ENCODE data around the gene SLC26A8.
"Not testable (repeated sequence)": the region's sequence is repeated elsewhere in the genome, so short reads cannot be mapped to it uniquely, and the experiment has no call there.

Gene SLC26A8

GRCh38 chr6:36052097-36052496 lies 27.7 kb upstream of the SLC26A8 start:
- DNase-seq (ENCODE audit: low read depth, low spot score): no peak

- no peak for DNase-seq (ENCODE audit: low read depth, low spot score)
Observed at GRCh38 chr6:36050947-36051710, 26.7 kb upstream of the SLC26A8 start.

- no peak for DNase-seq (ENCODE audit: low read depth, low spot score)
Observed at GRCh38 chr6:36050305-36050704, 25.9 kb upstream of the SLC26A8 start.

GRCh38 chr6:36049582-36049981 lies 25.1 kb upstream of the SLC26A8 start:
- no peak for DNase-seq (ENCODE audit: low read depth, low spot score)

GRCh38 chr6:36042618-36043260 lies 18.3 kb upstream of the SLC26A8 start:
- no peak for DNase-seq (ENCODE audit: low read depth, low spot score)

- DNase-seq (ENCODE audit: low read depth, low spot score): no peak
Observed at GRCh38 chr6:36040958-36041357, 16.5 kb upstream of the SLC26A8 start.

GRCh38 chr6:36039112-36039511 lies 14.7 kb upstream of the SLC26A8 start:
- DNase-seq (ENCODE audit: low read depth, low spot score): no peak

GRCh38 chr6:36038120-36038876 lies 13.9 kb upstream of the SLC26A8 start:
- DNase-seq (ENCODE audit: low read depth, low spot score): no peak

- no peak for DNase-seq (ENCODE audit: low read depth, low spot score)
Observed at GRCh38 chr6:36035225-36035624, 10.8 kb upstream of the SLC26A8 start.

GRCh38 chr6:36034441-36034840 lies 10.0 kb upstream of the SLC26A8 start:
- DNase-seq (ENCODE audit: low read depth, low spot score): no peak

GRCh38 chr6:36033935-36034334 lies 9.5 kb upstream of the SLC26A8 start:
- DNase-seq (ENCODE audit: low read depth, low spot score): no peak

GRCh38 chr6:36033144-36033543 lies 8.7 kb upstream of the SLC26A8 start:
- DNase-seq (ENCODE audit: low read depth, low spot score): not testable (repeated sequence)

- DNase-seq (ENCODE audit: low read depth, low spot score): no peak
Observed at GRCh38 chr6:36032261-36032660, 7.8 kb upstream of the SLC26A8 start.

- no peak for DNase-seq (ENCODE audit: low read depth, low spot score)
Observed at GRCh38 chr6:36029464-36029863, 5.0 kb upstream of the SLC26A8 start.

- DNase-seq (ENCODE audit: low read depth, low spot score): no peak
Observed at GRCh38 chr6:36028877-36029324, 4.5 kb upstream of the SLC26A8 start.

- no peak for DNase-seq (ENCODE audit: low read depth, low spot score)
Observed at GRCh38 chr6:36028088-36028876, 3.8 kb upstream of the SLC26A8 start.

- peak; percentile 97 for DNase-seq (ENCODE audit: low read depth, low spot score)
Observed at GRCh38 chr6:36027501-36028087, 3.2 kb upstream of the SLC26A8 start, which contains the start of gene MAPK14. TSS of gene MAPK14 (plus strand) at chr6:36027808. CDS start at chr6:36028158, 350 bp downstream.

- no peak for DNase-seq (ENCODE audit: low read depth, low spot score)
Observed at GRCh38 chr6:36025932-36026327, 1.5 kb upstream of the SLC26A8 start.

GRCh38 chr6:36025260-36025931 lies 955 bp upstream of the SLC26A8 start:
- no peak for DNase-seq (ENCODE audit: low read depth, low spot score)

- no peak for DNase-seq (ENCODE audit: low read depth, low spot score)
Observed at GRCh38 chr6:36020154-36020553, 4.3 kb downstream of the SLC26A8 start.

- no peak for DNase-seq (ENCODE audit: low read depth, low spot score)
Observed at GRCh38 chr6:36019167-36019566, 5.3 kb downstream of the SLC26A8 start.

Measured in brain pericyte (primary cell).